ENCODE data around the gene ZBTB12.

- no peak for TF ChIP-seq CTCF (optimal IDR thresholded peaks at IDR 0.05 in 1 of 3, IDR thresholded peaks at IDR 0.05 in 1 of 3, conservative IDR thresholded peaks at IDR 0.05 in 1 of 3; ENCODE audit: extremely low read depth in 1 of 3, insufficient read depth in 2 of 3, low read length in 3 of 3)
- TF ChIP-seq EZH2 (IDR thresholded peaks at IDR 0.05; ENCODE audit: low read length): no peak
These were observed 26.7 kb upstream of the ZBTB12 start for GRCh38 chr6:31928672-31928939.

All from keratinocyte (primary cell).